H9 (cell line): ENCODE results near the gene CELA3A. TPM values are rescaled to one million over a fixed set of nuclear protein-coding genes. Genes with fewer than 3 reads are reported as not detected.

Experiments
- DNase-seq: peaks from one replicate; pipeline ENCODE4 v3.0.0-alpha.2; 2017
- H2AFZ ChIP-seq: one replicate; pipeline ENCODE4 v1.6.1; 2013; ENCODE audit warnings: mild to moderate bottlenecking, low read length, control low read depth, moderate library complexity
- H2AK5ac ChIP-seq: 2 replicates; pipeline ENCODE4 v1.6.1; 2013; ENCODE audit warnings: low read length, control low read depth, mixed read lengths; ENCODE audit not compliant: insufficient read length
- H2BK120ac ChIP-seq: one replicate; pipeline ENCODE4 v1.6.1; 2013; ENCODE audit warnings: low read depth, mild to moderate bottlenecking, low read length, control low read depth, inconsistent platforms; ENCODE audit not compliant: poor library complexity, severe bottlenecking
- H2BK12ac ChIP-seq: 2 replicates; pipeline ENCODE4 v1.6.1; 2013; ENCODE audit warnings: low read length, control low read depth, mixed read lengths, low read depth; ENCODE audit not compliant: insufficient read length
- H2BK15ac ChIP-seq: 2 replicates; pipeline ENCODE4 v1.6.1; 2013; ENCODE audit warnings: low read depth, low read length, control low read depth
- H2BK20ac ChIP-seq: one replicate; pipeline ENCODE4 v1.6.1; 2013; ENCODE audit warnings: low read depth, mild to moderate bottlenecking, low read length, control low read depth, inconsistent platforms; ENCODE audit not compliant: poor library complexity, severe bottlenecking
- H2BK5ac ChIP-seq: 2 replicates; pipeline ENCODE4 v1.6.1; 2013; ENCODE audit warnings: low read length, control low read depth, mixed read lengths; ENCODE audit not compliant: insufficient read length
- H3K14ac ChIP-seq: 2 replicates; pipeline ENCODE4 v1.6.1; 2013; ENCODE audit warnings: low read length, control low read depth; ENCODE audit not compliant: insufficient read depth
- H3K18ac ChIP-seq: 2 replicates; pipeline ENCODE4 v1.6.1; 2013; ENCODE audit warnings: low read depth, mild to moderate bottlenecking, mixed read lengths, low read length, control low read depth; ENCODE audit not compliant: insufficient read length
- H3K23ac ChIP-seq: 2 replicates; pipeline ENCODE4 v1.6.1; 2013; ENCODE audit warnings: low read length, control low read depth, mixed read lengths, low read depth; ENCODE audit not compliant: insufficient read length
- H3K23me2 ChIP-seq: 2 replicates; pipeline ENCODE4 v1.6.1; 2013; ENCODE audit warnings: low read depth, mild to moderate bottlenecking, mixed read lengths, low read length, control low read depth; ENCODE audit not compliant: insufficient read length, poor library complexity, severe bottlenecking
- H3K27ac ChIP-seq: 2 replicates; pipeline ENCODE4 v1.5.1; 2013; ENCODE audit warnings: low read length, control low read depth, mixed read lengths, low read depth; ENCODE audit not compliant: insufficient read length
- H3K27me3 ChIP-seq: 2 replicates; pipeline ENCODE4 v1.6.1; 2013; ENCODE audit warnings: low read length, control low read depth, inconsistent platforms; ENCODE audit not compliant: insufficient read depth
- H3K4ac ChIP-seq: 2 replicates; pipeline ENCODE4 v1.6.1; 2013; ENCODE audit warnings: low read depth, mild to moderate bottlenecking, control low read depth, inconsistent platforms, low read length, moderate library complexity
- H3K4me1 ChIP-seq: 2 replicates; pipeline ENCODE4 v1.6.1; 2013; ENCODE audit warnings: low read length, control low read depth, inconsistent platforms; ENCODE audit not compliant: insufficient read depth
- H3K4me2 ChIP-seq: 2 replicates; pipeline ENCODE4 v1.6.1; 2013; ENCODE audit warnings: low read length, control low read depth, mixed read lengths; ENCODE audit not compliant: insufficient read length, insufficient read depth
- H3K56ac ChIP-seq: 2 replicates; pipeline ENCODE4 v1.6.1; 2013; ENCODE audit warnings: low read depth, mild to moderate bottlenecking, mixed read lengths, low read length, control low read depth; ENCODE audit not compliant: insufficient read length
- H3K79me1 ChIP-seq: 2 replicates; pipeline ENCODE4 v1.6.1; 2013; ENCODE audit warnings: low read depth, mild to moderate bottlenecking, moderate library complexity, low read length, control low read depth, inconsistent platforms; ENCODE audit not compliant: insufficient read depth, poor library complexity, severe bottlenecking
- H3K79me2 ChIP-seq: 2 replicates; pipeline ENCODE4 v1.6.1; 2013; ENCODE audit warnings: low read length, control low read depth, inconsistent platforms; ENCODE audit not compliant: insufficient read depth
- H3K9ac ChIP-seq: 2 replicates; pipeline ENCODE4 v1.6.1; 2013; ENCODE audit warnings: low read length, control low read depth, mixed read lengths; ENCODE audit not compliant: insufficient read length; ENCODE audit errors: extremely low read depth
- H3K9me3 ChIP-seq: one replicate; pipeline ENCODE4 v1.6.1; 2013; ENCODE audit warnings: low read depth, low read length, inconsistent platforms; ENCODE audit not compliant: control insufficient read depth
- H3T11ph ChIP-seq: one replicate; pipeline ENCODE4 v1.6.1; 2013; ENCODE audit warnings: mild to moderate bottlenecking, low read length, control low read depth, inconsistent platforms
- H4K20me1 ChIP-seq: one replicate; pipeline ENCODE4 v1.6.1; 2013; ENCODE audit not compliant: control insufficient read depth, insufficient read length, insufficient read depth
- H4K5ac ChIP-seq: 2 replicates; pipeline ENCODE4 v1.6.1; 2013; ENCODE audit warnings: low read depth, mild to moderate bottlenecking, mixed read lengths, low read length, control low read depth; ENCODE audit not compliant: insufficient read length
- H4K8ac ChIP-seq: replicated peaks from 2 replicates; pipeline ENCODE4 v1.6.1; 2013; ENCODE audit warnings: low read length, control low read depth, mixed read lengths, low read depth; ENCODE audit not compliant: insufficient read length
- H4K91ac ChIP-seq: 2 replicates; pipeline ENCODE4 v1.6.1; 2013; ENCODE audit warnings: low read depth, mild to moderate bottlenecking, moderate library complexity, mixed read lengths, low read length, control low read depth; ENCODE audit not compliant: insufficient read length
- H3K27ac Mint-ChIP-seq, 3 experiments: 2 replicates in 2 of 3; 3 replicates in 1 of 3; pipeline ENCODE4 v1.8.0; 2020 to 2021; ENCODE audit warnings: mixed read lengths in 3 of 3, mild to moderate bottlenecking in 1 of 3, moderate library complexity in 1 of 3
- H3K27me3 Mint-ChIP-seq: 2 replicates; pipeline ENCODE4 v1.8.0; 2021; ENCODE audit warnings: low read depth, mild to moderate bottlenecking, moderate library complexity, mixed read lengths
- H3K36me3 Mint-ChIP-seq, 3 experiments: 2 replicates in 2 of 3; 3 replicates in 1 of 3; pipeline ENCODE4 v1.8.0; 2020 to 2021; ENCODE audit warnings: low read depth in 3 of 3, mixed read lengths in 3 of 3; ENCODE audit not compliant: insufficient read depth in 1 of 3
- H3K4me1 Mint-ChIP-seq, 2 experiments: 2 replicates each; pipeline ENCODE4 v1.8.0; 2020; ENCODE audit warnings: mixed read lengths in 2 of 2
- H3K4me3 Mint-ChIP-seq, 2 experiments: 2 replicates in 1 of 2; 3 replicates in 1 of 2; pipeline ENCODE4 v1.8.0; 2020 to 2021; ENCODE audit warnings: mild to moderate bottlenecking in 2 of 2, mixed read lengths in 2 of 2, moderate library complexity in 1 of 2
- H3K9me3 Mint-ChIP-seq, 2 experiments: 2 replicates in 1 of 2; 3 replicates in 1 of 2; pipeline ENCODE4 v1.8.0; 2020; ENCODE audit warnings: mild to moderate bottlenecking in 2 of 2, mixed read lengths in 2 of 2, moderate library complexity in 1 of 2
- CTCF ChIP-seq: fragments of 200-600 bp; sonication (generic); conservative IDR thresholded peaks from 3 replicates; pipeline ENCODE4 v1.8.0; 2021; ENCODE audit warnings: antibody characterized with exemption, mild to moderate bottlenecking
- WGBS: extraction: QIAGEN DNeasy Blood & Tissue Kit; methylation state at CpG from one replicate; pipeline ENCODE4 v1.1.7; 2013; ENCODE audit warnings: missing lambda C conversion rate, low lambda C conversion rate, mixed read lengths; ENCODE audit not compliant: insufficient read length; ENCODE audit errors: extremely low coverage; 5-methylcytosine and 5-hydroxymethylcytosine counted together
- total RNA-seq: library from RNA; stranded (reverse); gene quantifications from 2 replicates; pipeline ENCODE4 v1.2.1, GENCODE V29; 2021

CELA3A gene
- total RNA-seq, 1 experiment from 2014 or later, result not detected

- Histone ChIP-seq H2AFZ (no peak overlapping the region), H3K27me3 (no peaks in the 10 kb centered on the region), H3K14ac (peak overlapping the region; percentile 39; the same call in 1 of the 2 replicates), H2BK20ac (no peak overlapping the region), H3T11ph (no peak overlapping the region), H3K23ac (no peak overlapping the region), H3K9me3 (no peaks in the 10 kb centered on the region), H3K79me1 (no peaks in the 10 kb centered on the region), H3K4ac (no peak overlapping the region), H2AK5ac (no peak overlapping the region), H3K27ac (no peak overlapping the region), H4K91ac (peak overlapping the region; percentile 54), H3K4me2 (no peak overlapping the region), H3K79me2 (no peaks in the 10 kb centered on the region), H4K5ac (no peak overlapping the region), H3K18ac (no peak overlapping the region), H2BK12ac (no peak overlapping the region), H2BK15ac (no peak overlapping the region), H2BK5ac (no peak overlapping the region), H4K8ac (no peak overlapping the region), H3K23me2 (no peaks in the 10 kb centered on the region), H4K20me1 (no peaks in the 10 kb centered on the region), H3K4me1 (peaks cover 4% of the 10 kb centered on the region; the same call in 1 of the 2 replicates), H2BK120ac (no peak overlapping the region), H3K56ac (no peak overlapping the region), H3K9ac (no peak overlapping the region)
- Mint-ChIP-seq H3K27ac (no peak overlapping the region), H3K36me3 (no peaks in the 10 kb centered on the region), H3K4me3 (no peak overlapping the region), H3K9me3 (no peaks in the 10 kb centered on the region), H3K27me3 (no peaks in the 10 kb centered on the region; the same call in none of the 2 replicates), H3K4me1 (peaks cover 28 to 30% of the 10 kb centered on the region in 2 experiments)
- no peak for TF ChIP-seq CTCF
- no CpG with 5 or more reads among the region's 9 CpGs for WGBS
- no peak for DNase-seq
These were observed 45.8 kb upstream of the CELA3A start for GRCh38 chr1:21955501-21956281.
